Panc1 (cell line): Measurements from ENCODE around the gene NDOR1. TPM values are rescaled to one million over a fixed set of nuclear protein-coding genes. Genes with fewer than 3 reads are reported as not detected.

Source experiments
- ATAC-seq: fragments of 200-7000 bp; cut with Tn5 transposase; 2 replicates; pipeline ENCODE4 v1.9.1; 2020; ENCODE audit warnings: mild to moderate bottlenecking, moderate library complexity
- BruUV-seq: library from RNA; stranded (reverse); fragments of 400-500 nt; replicated peaks from 2 replicates; lab custom pipeline; 2021; lab: Mats Ljungman, UMichigan
- CTCF ChIA-PET: fragments of 300-600 bp; sonication (Branson Sonifier 250); formaldehyde crosslinking; loops from one replicate; lab custom pipeline; 2022; ENCODE audit warnings: antibody characterized with exemption; lab: Charles Lee
- POLR2A ChIA-PET: fragments of 300-600 bp; sonication (Branson Sonifier 250); formaldehyde crosslinking; loops from one replicate; lab custom pipeline; 2022; ENCODE audit warnings: antibody characterized with exemption; lab: Charles Lee
- DNase-seq: peaks from one replicate; pipeline ENCODE4 v3.0.0-alpha.2; 2010; ENCODE audit warnings: low read depth, low spot score
- H3K27ac ChIP-seq: 2 replicates; pipeline ENCODE4 v1.5.1; 2011; ENCODE audit warnings: mild to moderate bottlenecking, low read length, inconsistent platforms
- H3K27me3 ChIP-seq: fragments of 200-500 bp; sonication (Bioruptor generic); 2 replicates; pipeline ENCODE4 v1.6.0; 2014; ENCODE audit warnings: low read length, inconsistent platforms; ENCODE audit not compliant: control insufficient read depth, insufficient read depth
- H3K36me3 ChIP-seq: fragments of 200-500 bp; sonication (Bioruptor generic); 2 replicates; pipeline ENCODE4 v1.5.1; 2014; ENCODE audit warnings: inconsistent platforms, mild to moderate bottlenecking, low read length, moderate library complexity; ENCODE audit not compliant: control insufficient read depth, insufficient read depth
- H3K4me1 ChIP-seq: 2 replicates; pipeline ENCODE4 v1.5.1; 2011; ENCODE audit warnings: inconsistent platforms, mild to moderate bottlenecking, low read length, moderate library complexity; ENCODE audit not compliant: control insufficient read depth, insufficient read depth
- H3K4me3 ChIP-seq, 2 experiments: 2 replicates each; pipeline ENCODE4 v1.5.1; 2011 to 2012; ENCODE audit warnings: low read depth in 2 of 2, low read length in 2 of 2, mild to moderate bottlenecking in 2 of 2, inconsistent platforms in 1 of 2, moderate library complexity in 1 of 2
- H3K9me3 ChIP-seq: fragments of 200-500 bp; sonication (Bioruptor generic); 2 replicates; pipeline ENCODE4 v1.5.1; 2014; ENCODE audit warnings: low read depth, mild to moderate bottlenecking, inconsistent platforms, low read length, moderate library complexity; ENCODE audit not compliant: control insufficient read depth, insufficient read depth
- POLR2AphosphoS5 ChIP-seq: IDR thresholded peaks from 2 replicates; pipeline ENCODE4 v1.6.1; 2012; ENCODE audit warnings: mild to moderate bottlenecking, low read depth, low read length, moderate library complexity
- REST ChIP-seq, 2 experiments: IDR thresholded peaks; 2 replicates each; pipeline ENCODE4 v1.6.1; 2011 to 2012; ENCODE audit warnings: low read depth in 2 of 2, control low read depth in 1 of 2, low read length in 1 of 2, mild to moderate bottlenecking in 1 of 2, moderate library complexity in 1 of 2; ENCODE audit not compliant: insufficient read depth in 1 of 2
- SIN3A ChIP-seq: IDR thresholded peaks from 2 replicates; pipeline ENCODE4 v1.6.1; 2012; ENCODE audit warnings: low read depth, mild to moderate bottlenecking, low read length, moderate library complexity, borderline replicate concordance; ENCODE audit not compliant: insufficient read depth
- TCF7L2 ChIP-seq: IDR thresholded peaks from 2 replicates; pipeline ENCODE4 v1.6.1; 2011; ENCODE audit warnings: mild to moderate bottlenecking, low read depth, low read length, inconsistent platforms
- in situ Hi-C: cut with HindIII; loops from 2 replicates; pipeline ENCODE4 v1.10.0; 2016; ENCODE audit warnings: low sequenced_read_pairs, low pct_unique_long_range_greater_than_20kb
- intact Hi-C: fragments of 100-400 bp; cut with micrococcal nuclease; formaldehyde crosslinking; loops from one replicate; pipeline ENCODE4 v1.10.0; 2022; ENCODE audit not compliant: unreplicated experiment
- total RNA-seq: library from RNA; stranded (reverse); gene quantifications from one replicate; pipeline ENCODE4 v1.2.1, GENCODE V29; 2021; ENCODE audit not compliant: unreplicated experiment
- TF ChIP-seq, protein P1 (sequence below): fragments of 450-650 bp; IDR thresholded peaks from 2 replicates; pipeline ENCODE4 v1.5.1; 2017; ENCODE audit warnings: mild to moderate bottlenecking

Gene NDOR1
- total RNA-seq, 1 experiment from 2014 or later = 15.6 TPM

GRCh38 chr9:137165250-137165836, 40.2 kb upstream of the NDOR1 start:
- H3K36me3 ChIP-seq = no peaks in the 10 kb centered on the region
- DNase-seq = no peak
- no TSS peak for BruUV-seq
- no peak for TF ChIP-seq POLR2AphosphoS5
- no peak for TF ChIP-seq REST (IDR thresholded peaks at IDR 0.05; ENCODE audit: insufficient read depth in 1 of 2, low read depth in 2 of 2, low read length in 1 of 2)
- TF ChIP-seq, protein P1, sequence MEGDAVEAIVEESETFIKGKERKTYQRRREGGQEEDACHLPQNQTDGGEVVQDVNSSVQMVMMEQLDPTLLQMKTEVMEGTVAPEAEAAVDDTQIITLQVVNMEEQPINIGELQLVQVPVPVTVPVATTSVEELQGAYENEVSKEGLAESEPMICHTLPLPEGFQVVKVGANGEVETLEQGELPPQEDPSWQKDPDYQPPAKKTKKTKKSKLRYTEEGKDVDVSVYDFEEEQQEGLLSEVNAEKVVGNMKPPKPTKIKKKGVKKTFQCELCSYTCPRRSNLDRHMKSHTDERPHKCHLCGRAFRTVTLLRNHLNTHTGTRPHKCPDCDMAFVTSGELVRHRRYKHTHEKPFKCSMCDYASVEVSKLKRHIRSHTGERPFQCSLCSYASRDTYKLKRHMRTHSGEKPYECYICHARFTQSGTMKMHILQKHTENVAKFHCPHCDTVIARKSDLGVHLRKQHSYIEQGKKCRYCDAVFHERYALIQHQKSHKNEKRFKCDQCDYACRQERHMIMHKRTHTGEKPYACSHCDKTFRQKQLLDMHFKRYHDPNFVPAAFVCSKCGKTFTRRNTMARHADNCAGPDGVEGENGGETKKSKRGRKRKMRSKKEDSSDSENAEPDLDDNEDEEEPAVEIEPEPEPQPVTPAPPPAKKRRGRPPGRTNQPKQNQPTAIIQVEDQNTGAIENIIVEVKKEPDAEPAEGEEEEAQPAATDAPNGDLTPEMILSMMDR = no peak
- TF ChIP-seq TCF7L2 = no peak
- TF ChIP-seq SIN3A = no peak
- H3K4me3 ChIP-seq = no peak overlapping the region
- intact Hi-C loops = no loop called here
- CTCF ChIA-PET = no interaction called here
- in situ Hi-C loops = no loop called here
- H3K4me1 ChIP-seq = peaks cover 4% of the 10 kb centered on the region
- POLR2A ChIA-PET = no interaction called here
- H3K27ac ChIP-seq = no peak overlapping the region
- H3K27me3 ChIP-seq = no peaks in the 10 kb centered on the region
- no peaks in the 10 kb centered on the region for H3K9me3 ChIP-seq
- ATAC-seq = no peak

DNA sequence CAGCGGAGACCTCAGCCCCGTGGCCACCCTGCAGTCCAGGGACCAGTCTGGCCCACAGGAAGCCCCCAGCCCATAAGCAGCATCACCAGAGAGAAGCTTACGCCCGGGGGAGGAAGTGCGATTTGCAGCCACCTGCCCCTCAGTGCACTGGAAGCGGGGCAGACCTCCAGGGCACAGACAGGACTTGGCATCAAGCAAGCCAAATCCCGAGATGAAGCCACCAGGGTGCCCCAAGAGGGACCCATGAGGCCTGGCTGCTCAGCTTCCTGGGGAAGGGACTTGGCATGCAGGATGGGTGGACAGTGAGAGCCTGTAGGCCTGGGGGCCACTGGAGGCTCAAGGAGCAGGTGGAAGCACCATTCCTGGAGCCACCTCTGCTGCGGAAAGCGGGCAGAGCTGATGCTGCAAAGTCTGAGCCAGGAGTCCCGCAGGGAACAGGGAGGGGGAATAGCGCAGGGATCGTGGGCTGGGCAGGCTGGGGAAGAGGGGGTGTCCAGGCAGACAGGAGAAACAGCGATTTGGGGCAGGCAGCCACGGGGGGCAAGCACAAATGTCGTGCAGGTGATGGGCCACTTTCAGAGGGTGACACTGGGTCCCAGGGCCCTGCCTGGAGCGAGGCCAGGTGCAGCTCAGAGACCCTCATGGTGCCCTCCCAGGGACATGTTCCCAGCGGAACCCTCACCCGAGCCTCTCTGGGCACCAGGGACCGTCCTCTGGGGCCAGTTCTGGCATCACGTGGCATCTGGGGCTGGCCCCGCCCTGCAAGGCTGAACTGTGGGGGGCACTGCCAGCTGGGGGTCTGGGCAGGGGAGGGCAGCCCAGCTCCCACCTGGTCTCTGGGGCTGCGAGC, 38.9 kb upstream of the NDOR1 start:
- no peaks in the 10 kb centered on the region for H3K36me3 ChIP-seq
- TF ChIP-seq TCF7L2 (no peak), REST (IDR thresholded peaks at IDR 0.05; ENCODE audit: insufficient read depth in 1 of 2, low read depth in 2 of 2, low read length in 1 of 2) (no peak)
- TF ChIP-seq, protein P1 = no peak
- in situ Hi-C loops (no loop called here), intact Hi-C loops (no loop called here)
- peaks cover 6% of the 10 kb centered on the region for H3K4me1 ChIP-seq
- H3K27ac ChIP-seq = no peak overlapping the region
- POLR2A ChIA-PET = no interaction called here
- CTCF ChIA-PET = interaction anchor here (0.6 to 1.3 kb wide), 3 partner anchors 14 to 24 kb away, joined by 4 to 7 read pairs (median 5); no protein-coding TSS in a partner anchor
- no peaks in the 10 kb centered on the region for H3K27me3 ChIP-seq
- no TSS peak for BruUV-seq
- no peak overlapping the region for H3K4me3 ChIP-seq
- ATAC-seq (no peak), DNase-seq (no peak)
- no peaks in the 10 kb centered on the region for H3K9me3 ChIP-seq
